Measurements from ENCODE around the gene EXOG.

EXOG gene

DNA sequence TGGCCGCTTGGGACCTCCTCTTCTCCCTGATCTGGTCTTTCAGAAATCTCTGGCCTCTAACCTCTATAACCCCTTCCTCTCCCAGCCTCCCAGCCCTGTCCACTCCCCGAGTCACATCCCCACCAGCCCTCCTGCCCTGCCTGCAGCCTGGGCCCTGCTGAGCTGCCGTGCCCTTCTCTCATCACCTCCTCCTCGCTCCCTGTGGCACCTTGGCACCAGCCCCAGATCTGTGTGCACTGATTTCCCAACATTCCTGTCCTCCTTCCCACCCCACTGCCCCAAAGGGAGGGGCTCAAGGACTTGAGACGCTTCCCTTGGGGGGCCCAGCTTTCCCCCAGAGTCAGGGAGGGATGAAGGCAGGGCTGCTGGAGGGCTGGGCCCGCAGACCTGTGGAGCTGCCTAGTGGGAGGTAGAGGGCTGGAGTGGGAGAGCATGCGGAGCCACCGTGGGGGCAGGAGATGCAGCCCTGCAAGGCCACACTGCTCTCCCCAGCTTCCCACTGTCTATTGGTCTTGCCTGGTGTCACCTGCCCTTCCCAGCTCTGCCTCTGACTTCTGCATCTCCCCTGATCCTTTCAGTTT is 42.7 kb downstream of the EXOG start:
- no peak for ATAC-seq

DNA sequence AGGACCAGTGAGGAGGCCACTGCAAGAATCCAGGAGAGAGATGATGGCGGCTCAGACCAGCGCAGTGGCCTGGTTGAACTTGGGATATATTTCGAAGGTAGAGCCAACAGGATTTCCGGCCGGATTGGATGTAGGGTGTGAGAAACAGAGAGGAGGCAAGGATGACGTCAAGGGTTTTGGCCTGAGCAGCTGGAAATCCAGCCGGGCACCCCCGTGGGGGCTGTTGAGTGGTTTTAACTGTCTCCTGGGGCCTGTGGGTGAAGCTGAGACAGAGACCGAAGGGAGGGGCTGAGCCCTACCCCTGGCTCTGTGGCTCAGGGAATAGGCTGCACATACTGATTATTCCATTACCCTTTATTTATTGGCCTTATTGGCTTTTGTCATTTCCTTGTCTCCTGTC is 45.7 kb downstream of the EXOG start:
- ATAC-seq: no peak; the same call in 2 of the 3 replicates
- no peak for TF ChIP-seq ISL1 (CRISPR knock-in tag; IDR thresholded peaks at IDR 0.05)
- no peak for TF ChIP-seq ARNTL (CRISPR knock-in tag; IDR thresholded peaks at IDR 0.05; ENCODE audit: borderline replicate concordance, low read depth)
- no peak for TF ChIP-seq SNAI2 (CRISPR knock-in tag; IDR thresholded peaks at IDR 0.05)
- TF ChIP-seq ZFP30 (CRISPR knock-in tag; IDR thresholded peaks at IDR 0.05): no peak
- TF ChIP-seq RARB (CRISPR knock-in tag; IDR thresholded peaks at IDR 0.05): no peak
- no peak for TF ChIP-seq BACH2 (CRISPR knock-in tag; IDR thresholded peaks at IDR 0.05; ENCODE audit: borderline replicate concordance)

More for the DNA sequence above, 42.7 kb downstream of the EXOG start:
- TF ChIP-seq, protein P1, sequence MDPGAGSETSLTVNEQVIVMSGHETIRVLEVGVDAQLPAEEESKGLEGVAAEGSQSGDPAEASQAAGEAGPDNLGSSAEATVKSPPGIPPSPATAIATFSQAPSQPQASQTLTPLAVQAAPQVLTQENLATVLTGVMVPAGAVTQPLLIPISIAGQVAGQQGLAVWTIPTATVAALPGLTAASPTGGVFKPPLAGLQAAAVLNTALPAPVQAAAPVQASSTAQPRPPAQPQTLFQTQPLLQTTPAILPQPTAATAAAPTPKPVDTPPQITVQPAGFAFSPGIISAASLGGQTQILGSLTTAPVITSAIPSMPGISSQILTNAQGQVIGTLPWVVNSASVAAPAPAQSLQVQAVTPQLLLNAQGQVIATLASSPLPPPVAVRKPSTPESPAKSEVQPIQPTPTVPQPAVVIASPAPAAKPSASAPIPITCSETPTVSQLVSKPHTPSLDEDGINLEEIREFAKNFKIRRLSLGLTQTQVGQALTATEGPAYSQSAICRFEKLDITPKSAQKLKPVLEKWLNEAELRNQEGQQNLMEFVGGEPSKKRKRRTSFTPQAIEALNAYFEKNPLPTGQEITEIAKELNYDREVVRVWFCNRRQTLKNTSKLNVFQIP (CRISPR knock-in tag; IDR thresholded peaks at IDR 0.05; ENCODE audit: borderline replicate concordance, low read depth): no peak
- no peak for TF ChIP-seq OSR1 (CRISPR knock-in tag; IDR thresholded peaks at IDR 0.05)
- TF ChIP-seq, protein P2, sequence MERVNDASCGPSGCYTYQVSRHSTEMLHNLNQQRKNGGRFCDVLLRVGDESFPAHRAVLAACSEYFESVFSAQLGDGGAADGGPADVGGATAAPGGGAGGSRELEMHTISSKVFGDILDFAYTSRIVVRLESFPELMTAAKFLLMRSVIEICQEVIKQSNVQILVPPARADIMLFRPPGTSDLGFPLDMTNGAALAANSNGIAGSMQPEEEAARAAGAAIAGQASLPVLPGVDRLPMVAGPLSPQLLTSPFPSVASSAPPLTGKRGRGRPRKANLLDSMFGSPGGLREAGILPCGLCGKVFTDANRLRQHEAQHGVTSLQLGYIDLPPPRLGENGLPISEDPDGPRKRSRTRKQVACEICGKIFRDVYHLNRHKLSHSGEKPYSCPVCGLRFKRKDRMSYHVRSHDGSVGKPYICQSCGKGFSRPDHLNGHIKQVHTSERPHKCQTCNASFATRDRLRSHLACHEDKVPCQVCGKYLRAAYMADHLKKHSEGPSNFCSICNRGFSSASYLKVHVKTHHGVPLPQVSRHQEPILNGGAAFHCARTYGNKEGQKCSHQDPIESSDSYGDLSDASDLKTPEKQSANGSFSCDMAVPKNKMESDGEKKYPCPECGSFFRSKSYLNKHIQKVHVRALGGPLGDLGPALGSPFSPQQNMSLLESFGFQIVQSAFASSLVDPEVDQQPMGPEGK (CRISPR knock-in tag; IDR thresholded peaks at IDR 0.05; ENCODE audit: borderline replicate concordance): no peak
- TF ChIP-seq ZNF70 (CRISPR knock-in tag; IDR thresholded peaks at IDR 0.05): no peak
- no peak for TF ChIP-seq RARB (CRISPR knock-in tag; IDR thresholded peaks at IDR 0.05)
- no peak for TF ChIP-seq ZNF8 (CRISPR knock-in tag; IDR thresholded peaks at IDR 0.05)
- no peak for TF ChIP-seq TCF4 (CRISPR knock-in tag; IDR thresholded peaks at IDR 0.05; ENCODE audit: borderline replicate concordance)
- TF ChIP-seq, protein P3, sequence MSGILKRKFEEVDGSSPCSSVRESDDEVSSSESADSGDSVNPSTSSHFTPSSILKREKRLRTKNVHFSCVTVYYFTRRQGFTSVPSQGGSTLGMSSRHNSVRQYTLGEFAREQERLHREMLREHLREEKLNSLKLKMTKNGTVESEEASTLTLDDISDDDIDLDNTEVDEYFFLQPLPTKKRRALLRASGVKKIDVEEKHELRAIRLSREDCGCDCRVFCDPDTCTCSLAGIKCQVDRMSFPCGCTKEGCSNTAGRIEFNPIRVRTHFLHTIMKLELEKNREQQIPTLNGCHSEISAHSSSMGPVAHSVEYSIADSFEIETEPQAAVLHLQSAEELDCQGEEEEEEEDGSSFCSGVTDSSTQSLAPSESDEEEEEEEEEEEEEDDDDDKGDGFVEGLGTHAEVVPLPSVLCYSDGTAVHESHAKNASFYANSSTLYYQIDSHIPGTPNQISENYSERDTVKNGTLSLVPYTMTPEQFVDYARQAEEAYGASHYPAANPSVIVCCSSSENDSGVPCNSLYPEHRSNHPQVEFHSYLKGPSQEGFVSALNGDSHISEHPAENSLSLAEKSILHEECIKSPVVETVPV (CRISPR knock-in tag; IDR thresholded peaks at IDR 0.05): no peak
- no peak for TF ChIP-seq ESRRG (CRISPR knock-in tag; IDR thresholded peaks at IDR 0.05)

DNA sequence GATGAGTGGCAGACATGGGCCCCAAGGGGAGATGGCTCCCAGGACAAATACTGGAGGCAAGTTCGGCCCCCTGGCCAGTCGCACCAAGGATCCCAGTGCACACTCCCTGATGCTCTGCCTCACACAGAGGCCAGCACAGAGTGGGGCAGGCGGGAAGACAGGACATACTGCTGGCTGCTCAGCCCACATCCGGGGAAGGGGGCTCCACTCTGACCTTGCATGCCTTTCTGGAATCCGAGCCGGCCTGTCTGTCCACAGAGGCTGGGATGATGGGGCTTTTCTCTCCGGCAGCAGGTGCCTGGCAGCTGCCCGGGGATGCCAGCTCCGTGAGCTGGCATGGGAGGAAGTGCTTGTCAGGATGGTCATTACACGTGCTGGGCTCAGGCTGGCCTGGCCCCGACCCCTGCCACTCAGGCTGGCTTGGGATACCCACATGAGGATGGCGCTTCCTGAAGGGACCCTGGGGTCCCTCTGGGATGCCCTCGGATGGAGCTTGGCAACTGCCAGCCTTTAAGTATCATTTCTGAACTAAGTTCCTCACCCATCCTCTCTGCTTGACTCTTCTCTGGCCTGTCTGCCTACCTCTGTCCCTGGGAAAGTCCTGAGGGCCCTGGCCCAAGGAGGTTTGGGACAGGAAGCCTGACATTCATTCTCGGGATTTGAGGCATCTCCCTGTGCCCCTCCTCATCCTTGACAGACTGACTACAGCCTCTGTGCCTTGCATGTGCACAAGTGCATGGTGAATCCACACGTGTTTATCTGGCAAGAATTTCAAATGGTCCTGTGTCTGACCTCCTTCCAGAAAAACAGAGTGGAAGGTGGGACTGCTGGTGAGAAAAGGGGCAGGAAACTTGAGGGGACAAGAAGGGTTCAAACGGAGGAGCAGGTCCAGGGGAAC is 46.5 kb downstream of the EXOG start:
- no peak for TF ChIP-seq ZC3H10 (CRISPR knock-in tag; IDR thresholded peaks at IDR 0.05)
- TF ChIP-seq ZFP30 (CRISPR knock-in tag; IDR thresholded peaks at IDR 0.05): no peak
- TF ChIP-seq, protein P3 (CRISPR knock-in tag; IDR thresholded peaks at IDR 0.05): no peak
- TF ChIP-seq, protein P4, sequence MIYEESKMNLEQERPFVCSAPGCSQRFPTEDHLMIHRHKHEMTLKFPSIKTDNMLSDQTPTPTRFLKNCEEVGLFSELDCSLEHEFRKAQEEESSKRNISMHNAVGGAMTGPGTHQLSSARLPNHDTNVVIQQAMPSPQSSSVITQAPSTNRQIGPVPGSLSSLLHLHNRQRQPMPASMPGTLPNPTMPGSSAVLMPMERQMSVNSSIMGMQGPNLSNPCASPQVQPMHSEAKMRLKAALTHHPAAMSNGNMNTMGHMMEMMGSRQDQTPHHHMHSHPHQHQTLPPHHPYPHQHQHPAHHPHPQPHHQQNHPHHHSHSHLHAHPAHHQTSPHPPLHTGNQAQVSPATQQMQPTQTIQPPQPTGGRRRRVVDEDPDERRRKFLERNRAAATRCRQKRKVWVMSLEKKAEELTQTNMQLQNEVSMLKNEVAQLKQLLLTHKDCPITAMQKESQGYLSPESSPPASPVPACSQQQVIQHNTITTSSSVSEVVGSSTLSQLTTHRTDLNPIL (CRISPR knock-in tag; IDR thresholded peaks at IDR 0.05; ENCODE audit: low read depth): no peak
- peak; percentile 68 for ATAC-seq

DNA sequence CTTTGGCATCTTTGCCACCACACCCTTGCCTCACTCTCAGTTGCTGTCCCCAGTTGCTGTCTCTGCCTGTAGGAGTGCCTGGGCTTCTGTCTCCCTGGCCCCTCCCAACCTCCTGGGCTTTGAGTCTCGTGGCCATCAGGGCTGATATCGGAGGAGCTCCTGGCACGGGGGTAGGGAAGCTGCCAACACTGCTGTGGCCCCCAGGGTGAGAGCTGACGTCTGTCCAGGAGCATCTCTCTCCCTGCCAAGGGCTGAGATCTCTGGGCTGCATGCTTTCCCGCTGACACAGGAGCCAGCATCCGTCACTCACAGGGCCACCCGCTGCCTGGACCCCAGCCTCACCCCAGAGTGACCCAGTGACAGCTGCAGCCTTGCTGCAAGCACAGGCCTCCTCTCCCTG is 47.4 kb downstream of the EXOG start:
- TF ChIP-seq, protein P5, sequence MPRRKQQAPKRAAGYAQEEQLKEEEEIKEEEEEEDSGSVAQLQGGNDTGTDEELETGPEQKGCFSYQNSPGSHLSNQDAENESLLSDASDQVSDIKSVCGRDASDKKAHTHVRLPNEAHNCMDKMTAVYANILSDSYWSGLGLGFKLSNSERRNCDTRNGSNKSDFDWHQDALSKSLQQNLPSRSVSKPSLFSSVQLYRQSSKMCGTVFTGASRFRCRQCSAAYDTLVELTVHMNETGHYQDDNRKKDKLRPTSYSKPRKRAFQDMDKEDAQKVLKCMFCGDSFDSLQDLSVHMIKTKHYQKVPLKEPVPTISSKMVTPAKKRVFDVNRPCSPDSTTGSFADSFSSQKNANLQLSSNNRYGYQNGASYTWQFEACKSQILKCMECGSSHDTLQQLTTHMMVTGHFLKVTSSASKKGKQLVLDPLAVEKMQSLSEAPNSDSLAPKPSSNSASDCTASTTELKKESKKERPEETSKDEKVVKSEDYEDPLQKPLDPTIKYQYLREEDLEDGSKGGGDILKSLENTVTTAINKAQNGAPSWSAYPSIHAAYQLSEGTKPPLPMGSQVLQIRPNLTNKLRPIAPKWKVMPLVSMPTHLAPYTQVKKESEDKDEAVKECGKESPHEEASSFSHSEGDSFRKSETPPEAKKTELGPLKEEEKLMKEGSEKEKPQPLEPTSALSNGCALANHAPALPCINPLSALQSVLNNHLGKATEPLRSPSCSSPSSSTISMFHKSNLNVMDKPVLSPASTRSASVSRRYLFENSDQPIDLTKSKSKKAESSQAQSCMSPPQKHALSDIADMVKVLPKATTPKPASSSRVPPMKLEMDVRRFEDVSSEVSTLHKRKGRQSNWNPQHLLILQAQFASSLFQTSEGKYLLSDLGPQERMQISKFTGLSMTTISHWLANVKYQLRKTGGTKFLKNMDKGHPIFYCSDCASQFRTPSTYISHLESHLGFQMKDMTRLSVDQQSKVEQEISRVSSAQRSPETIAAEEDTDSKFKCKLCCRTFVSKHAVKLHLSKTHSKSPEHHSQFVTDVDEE (CRISPR knock-in tag; IDR thresholded peaks at IDR 0.05): no peak
- TF ChIP-seq GLIS3 (CRISPR knock-in tag; IDR thresholded peaks at IDR 0.05) (no peak), CSDC2 (CRISPR knock-in tag; IDR thresholded peaks at IDR 0.05) (no peak), TOX (CRISPR knock-in tag; IDR thresholded peaks at IDR 0.05; ENCODE audit: borderline replicate concordance) (no peak), TCF4 (CRISPR knock-in tag; IDR thresholded peaks at IDR 0.05; ENCODE audit: borderline replicate concordance) (no peak)
- TF ChIP-seq, protein P3 (CRISPR knock-in tag; IDR thresholded peaks at IDR 0.05): no peak
- TF ChIP-seq, protein P2 (CRISPR knock-in tag; IDR thresholded peaks at IDR 0.05; ENCODE audit: borderline replicate concordance): no peak
- ATAC-seq: no peak

Data from SK-N-SH treated with all-trans-retinoic acid at 6 μM for 48 hours (cell line).